Epithelial cell of esophagus (primary cell): ENCODE data around the gene HSPA2.

ENCODE experiments used
- DNase-seq: peaks from one replicate; pipeline ENCODE4 v3.0.0; 2010; ENCODE audit warnings: low read depth
- H3K4me3 ChIP-seq: 2 replicates; pipeline ENCODE4 v1.5.1; 2011; ENCODE audit warnings: mild to moderate bottlenecking, low read length, control low read depth
- CTCF ChIP-seq: IDR thresholded peaks from 2 replicates; pipeline ENCODE4 v1.5.1; 2011; ENCODE audit warnings: low read depth, mild to moderate bottlenecking, low read length, control low read depth, inconsistent platforms; ENCODE audit not compliant: insufficient read depth; ENCODE audit errors: missing control alignments

Gene HSPA2

GRCh38 chr14:64540208-64541202, at the start of gene HSPA2:
TSS of gene HSPA2 (plus strand) at chr14:64540741. CDS start at chr14:64540850, 109 bp downstream.
- TF ChIP-seq CTCF: peak; percentile 82
- peak; percentile 100 for DNase-seq
- peak within 1 kb of the TSS; percentile 55 for H3K4me3 ChIP-seq

GRCh38 chr14:64491637-64492036, 48.9 kb upstream of the HSPA2 start:
- DNase-seq: no peak
- TF ChIP-seq CTCF: no peak
- H3K4me3 ChIP-seq: no peak overlapping the region

GRCh38 chr14:64493455-64493854, 47.1 kb upstream of the HSPA2 start:
- no peak for TF ChIP-seq CTCF
- no peak overlapping the region for H3K4me3 ChIP-seq
- DNase-seq: no peak

GRCh38 chr14:64495252-64495651, 45.3 kb upstream of the HSPA2 start:
- TF ChIP-seq CTCF: no peak
- H3K4me3 ChIP-seq: no peak overlapping the region
- no peak for DNase-seq

- no peak overlapping the region for H3K4me3 ChIP-seq
- TF ChIP-seq CTCF: no peak
- DNase-seq: no peak
Observed at GRCh38 chr14:64496764-64497163, 43.8 kb upstream of the HSPA2 start.

GRCh38 chr14:64500088-64500487, 40.5 kb upstream of the HSPA2 start:
- DNase-seq: no peak
- TF ChIP-seq CTCF: no peak
- H3K4me3 ChIP-seq: no peak overlapping the region
